CD14-positive monocyte (primary cell): ENCODE results near the gene ABCB1. TPM values are rescaled to one million over a fixed set of nuclear protein-coding genes. Genes with fewer than 3 reads are reported as not detected.

Experiments used
- DNase-seq, 3 donors: peaks; one replicate each; pipeline ENCODE4 v3.0.0-alpha.2; 2011 to 2022
- H2AFZ ChIP-seq: 2 replicates; pipeline ENCODE4 v1.6.0; 2012; ENCODE audit warnings: mild to moderate bottlenecking, low read depth, low read length, inconsistent platforms; ENCODE audit not compliant: insufficient read depth, poor library complexity, severe bottlenecking
- H3K27ac ChIP-seq, 2 donors: 1 replicate in 1 of 2; 2 replicates in 1 of 2; pipeline ENCODE4 v1.5.1; 2012 to 2013; ENCODE audit warnings: low read length in 2 of 2, control low read depth in 1 of 2, inconsistent platforms in 1 of 2, low read depth in 1 of 2, mild to moderate bottlenecking in 1 of 2
- H3K27me3 ChIP-seq, 2 donors: one replicate each; pipeline versions ENCODE4 v1.6.0 to v1.6.1; 2011 to 2013; ENCODE audit warnings: low read length in 2 of 2; ENCODE audit not compliant: control insufficient read depth in 2 of 2, insufficient read depth in 2 of 2
- H3K36me3 ChIP-seq, 2 donors: replicated peaks in 1 of 2; 1 replicate in 1 of 2; 2 replicates in 1 of 2; pipeline versions ENCODE4 v1.5.1 to v1.6.1; 2012 to 2013; ENCODE audit warnings: low read length in 2 of 2, control low read depth in 1 of 2, inconsistent platforms in 1 of 2, mild to moderate bottlenecking in 1 of 2; ENCODE audit not compliant: insufficient read depth in 2 of 2, control insufficient read depth in 1 of 2
- H3K4me1 ChIP-seq, 2 donors: 1 replicate in 1 of 2; 2 replicates in 1 of 2; pipeline versions ENCODE4 v1.5.1 to v1.6.1; 2012 to 2013; ENCODE audit warnings: low read length in 2 of 2, control low read depth in 1 of 2, inconsistent platforms in 1 of 2, mild to moderate bottlenecking in 1 of 2, moderate library complexity in 1 of 2; ENCODE audit not compliant: insufficient read depth in 2 of 2, control insufficient read depth in 1 of 2
- H3K4me2 ChIP-seq: replicated peaks from 2 replicates; pipeline ENCODE3; 2012; ENCODE audit warnings: low read length, moderate library complexity, mild to moderate bottlenecking; ENCODE audit not compliant: poor library complexity, severe bottlenecking; ENCODE audit errors: extremely low read depth
- H3K4me3 ChIP-seq, 3 experiments: fragments of 200-600 bp in 1 of 3; sonication (generic) in 1 of 3; replicated peaks in 1 of 3; 1 replicate in 2 of 3; 2 replicates in 1 of 3; pipeline ENCODE4 v1.5.1; 2011 to 2013; ENCODE audit warnings: low read length in 3 of 3, mild to moderate bottlenecking in 3 of 3, control low read depth in 2 of 3, low read depth in 2 of 3, inconsistent platforms in 1 of 3, moderate library complexity in 1 of 3
- H3K79me2 ChIP-seq: 2 replicates; pipeline ENCODE4 v1.6.0; 2012; ENCODE audit warnings: mild to moderate bottlenecking, control low read depth, inconsistent platforms, low read length, moderate library complexity; ENCODE audit not compliant: insufficient read depth
- H3K9ac ChIP-seq: 2 replicates; pipeline ENCODE4 v1.6.0; 2017; ENCODE audit warnings: low read length, mild to moderate bottlenecking; ENCODE audit not compliant: insufficient read depth, poor library complexity, severe bottlenecking
- H3K9me3 ChIP-seq, 2 donors: replicated peaks in 1 of 2; 1 replicate in 1 of 2; 2 replicates in 1 of 2; pipeline versions ENCODE4 v1.5.1 to v1.6.1; 2012 to 2013; ENCODE audit warnings: low read length in 2 of 2, control low read depth in 1 of 2; ENCODE audit not compliant: control insufficient read depth in 1 of 2, insufficient read depth in 1 of 2
- H4K20me1 ChIP-seq: 2 replicates; pipeline ENCODE4 v1.6.0; 2012; ENCODE audit warnings: mild to moderate bottlenecking, low read length, control low read depth, moderate library complexity; ENCODE audit not compliant: insufficient read depth
- H3K27ac Mint-ChIP-seq, 7 donors: one replicate each; pipeline ENCODE4 v1.8.0; 2020; ENCODE audit warnings: mild to moderate bottlenecking in 7 of 7, mixed read lengths in 7 of 7, moderate library complexity in 6 of 7, inconsistent platforms in 2 of 7
- H3K27me3 Mint-ChIP-seq, 3 donors: one replicate each; pipeline ENCODE4 v1.8.0; 2021 to 2022; ENCODE audit warnings: low read depth in 3 of 3, mild to moderate bottlenecking in 3 of 3, mixed read lengths in 3 of 3, moderate library complexity in 3 of 3, inconsistent platforms in 1 of 3
- H3K36me3 Mint-ChIP-seq, 2 donors: one replicate each; pipeline ENCODE4 v1.8.0; 2020; ENCODE audit warnings: mixed read lengths in 2 of 2, inconsistent platforms in 1 of 2, mild to moderate bottlenecking in 1 of 2
- H3K4me1 Mint-ChIP-seq: one replicate; pipeline ENCODE4 v1.8.0; 2020; ENCODE audit warnings: mild to moderate bottlenecking, mixed read lengths
- H3K4me3 Mint-ChIP-seq, 2 donors: one replicate each; pipeline ENCODE4 v1.8.0; 2020; ENCODE audit warnings: mild to moderate bottlenecking in 2 of 2, mixed read lengths in 2 of 2, moderate library complexity in 1 of 2
- H3K9me3 Mint-ChIP-seq, 7 donors: one replicate each; pipeline ENCODE4 v1.8.0; 2020 to 2022; ENCODE audit warnings: mixed read lengths in 7 of 7, mild to moderate bottlenecking in 6 of 7, moderate library complexity in 6 of 7, inconsistent platforms in 2 of 7
- CTCF ChIP-seq: fragments of 200-600 bp; IDR thresholded peaks from one replicate; pipeline ENCODE4 v1.8.0; 2022; ENCODE audit warnings: antibody characterized with exemption, mild to moderate bottlenecking
- WGBS: methylation state at CpG from one replicate; pipeline ENCODE4 v1.1.5; 2013; ENCODE audit warnings: missing lambda C conversion rate; ENCODE audit not compliant: insufficient coverage; 5-methylcytosine and 5-hydroxymethylcytosine counted together
- intact Hi-C, 2 donors: fragments of 100-400 bp; cut with micrococcal nuclease; formaldehyde crosslinking; loops; one replicate each; pipeline versions ENCODE4 v1.15.0 to v1.15.1; 2023
- polyA plus RNA-seq, 3 donors: library from polyadenylated mRNA; depleted of rRNA in 1 of 3; unstranded in 2 of 3; stranded (reverse) in 1 of 3; fragments of 300-500 nt in 2 of 3; fragments of >200 nt in 1 of 3; fragmentation: Illumina TruSeq in 2 of 3; gene quantifications; 1 replicate in 2 of 3; 2 replicates in 1 of 3; pipeline ENCODE4 v1.2.3, GENCODE V29; 2012 to 2021

ABCB1 gene
- polyA plus RNA-seq, 3 donors, result 0.24 TPM; not detected in 2

GRCh38 chr7:87596696-87597095 is 4.0 kb downstream of the ABCB1 start:
- intact Hi-C loops, result no loop called here
- Mint-ChIP-seq H3K4me1 (peaks cover 19% of the 10 kb centered on the region), H3K27ac (no peak overlapping the region), H3K36me3 (no peaks in the 10 kb centered on the region), H3K27me3 (peaks cover 23 to 30% (median 25%) of the 10 kb centered on the region in 3 donors), H3K4me3 (no peak overlapping the region), H3K9me3 (peaks cover 0 to 6% (median 0%) of the 10 kb centered on the region in 7 donors)
- Histone ChIP-seq H3K27ac (no peak overlapping the region), H3K9ac (no peak overlapping the region), H3K36me3 (no peaks in the 10 kb centered on the region), H3K79me2 (no peaks in the 10 kb centered on the region), H3K4me1 (peaks cover 11 to 13% of the 10 kb centered on the region in 2 donors), H3K27me3 (peaks cover 20 to 29% of the 10 kb centered on the region in 2 donors), H2AFZ (no peak overlapping the region), H3K4me3 (no peak overlapping the region), H4K20me1 (no peaks in the 10 kb centered on the region), H3K4me2 (no peak overlapping the region), H3K9me3 (peaks cover 0 to 9% of the 10 kb centered on the region in 2 donors)
- whole genome bisulfite sequencing, result no CpG with 5 or more reads among the region's 1 CpG
- no peak for DNase-seq
- TF ChIP-seq CTCF, result no peak

DNA sequence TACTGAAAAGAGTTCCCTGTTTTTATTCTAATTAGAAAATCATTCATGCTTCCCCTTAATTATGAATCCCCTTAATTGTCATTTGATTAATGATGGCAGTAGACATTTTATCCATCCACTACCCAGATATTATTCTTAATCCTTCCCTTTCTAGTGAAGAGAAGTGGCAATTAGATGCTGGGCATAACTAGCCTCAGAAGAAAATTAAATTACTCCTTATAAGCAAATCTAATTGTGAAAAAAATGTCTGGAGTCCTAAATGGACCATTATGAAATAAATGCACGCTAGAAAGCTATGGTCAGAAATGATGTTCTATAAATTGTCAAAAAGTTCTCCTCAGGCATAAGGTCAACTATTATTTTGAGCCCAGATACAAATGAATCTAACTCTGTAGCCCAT is 4.5 kb downstream of the ABCB1 start:
- no peak overlapping the region for H3K27ac Mint-ChIP-seq
- Histone ChIP-seq H3K4me2 (no peak overlapping the region), H3K9me3 (peaks cover 0 to 9% of the 10 kb centered on the region in 2 donors), H2AFZ (no peak overlapping the region), H4K20me1 (no peaks in the 10 kb centered on the region), H3K36me3 (no peaks in the 10 kb centered on the region), H3K9ac (no peak overlapping the region), H3K79me2 (no peaks in the 10 kb centered on the region), H3K27ac (no peak overlapping the region), H3K27me3 (peaks cover 18 to 24% of the 10 kb centered on the region in 2 donors), H3K4me3 (no peak overlapping the region), H3K4me1 (peaks cover 11 to 13% of the 10 kb centered on the region in 2 donors)
- intact Hi-C loops, result no loop called here
- H3K4me3 Mint-ChIP-seq, result no peak overlapping the region
- peaks cover 19% of the 10 kb centered on the region for H3K4me1 Mint-ChIP-seq
- H3K27me3 Mint-ChIP-seq, result peaks cover 19 to 24% (median 20%) of the 10 kb centered on the region in 3 donors
- WGBS, result no CpG with 5 or more reads among the region's 1 CpG
- H3K9me3 Mint-ChIP-seq, result peaks cover 0 to 6% (median 0%) of the 10 kb centered on the region in 7 donors
- H3K36me3 Mint-ChIP-seq, result no peaks in the 10 kb centered on the region
- no peak for TF ChIP-seq CTCF
- no peak for DNase-seq
